Activated CD4-positive, alpha-beta T cell treated with anti-CD3 and anti-CD28 coated beads, Interleukin-10, Interleukin-2, amounts not matched to agents 100 ng/mL and 50 ng/mL, durations not matched to agents 16 hours and 8 hours (primary cell): ENCODE results near the gene TMEM131L.

ENCODE experiments used
- DNase-seq: peaks from one replicate; pipeline ENCODE4 v3.0.0-alpha.2; 2020

Gene TMEM131L

GRCh38 chr4:153669838-153670237 is 203.7 kb downstream of the TMEM131L start:
- DNase-seq = no peak

DNA sequence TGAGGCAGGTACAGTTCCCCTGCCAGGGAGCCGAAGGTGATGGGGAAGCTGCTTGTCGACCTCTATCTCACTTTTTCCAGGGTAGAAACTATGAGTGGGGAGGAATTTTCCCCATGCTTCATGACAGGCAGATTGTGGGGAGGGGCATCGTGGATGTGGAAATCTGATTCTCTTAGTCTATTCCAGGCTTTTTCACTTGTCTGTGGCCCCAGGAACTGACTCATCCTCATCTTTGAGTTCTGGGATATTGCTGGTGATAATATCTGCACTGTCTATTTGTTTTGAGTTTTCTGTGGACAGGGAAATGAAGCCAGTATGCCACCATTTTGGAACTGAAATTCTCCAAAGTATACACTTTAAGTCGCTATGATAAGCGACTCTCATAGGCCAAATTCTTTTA is 210.3 kb downstream of the TMEM131L start:
- DNase-seq = no peak

- DNase-seq = no peak
Observed at GRCh38 chr4:153676984-153677383, 210.8 kb downstream of the TMEM131L start.

DNA sequence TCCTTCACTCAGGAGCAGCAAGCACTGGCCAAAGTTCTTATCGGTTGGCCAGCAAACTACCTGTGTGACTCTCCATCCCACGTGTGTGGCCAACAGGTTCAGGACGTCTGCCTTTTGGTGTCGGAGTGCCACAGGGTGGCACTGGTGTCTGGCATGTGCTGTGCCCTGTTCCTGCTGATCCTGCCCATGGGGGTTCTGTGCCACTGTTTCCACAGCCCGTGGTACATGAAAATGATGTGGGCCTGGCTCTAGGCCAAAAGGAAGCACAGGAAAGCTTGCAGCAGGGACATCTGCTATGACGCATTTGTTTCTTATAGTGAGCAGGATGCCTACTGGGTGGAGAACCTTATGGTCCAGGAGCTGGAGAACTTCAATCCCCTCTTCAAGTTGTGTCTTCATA is 213.3 kb downstream of the TMEM131L start:
- DNase-seq = no peak

GRCh38 chr4:153683763-153684181 is 217.6 kb downstream of the TMEM131L start:
- no peak for DNase-seq

DNA sequence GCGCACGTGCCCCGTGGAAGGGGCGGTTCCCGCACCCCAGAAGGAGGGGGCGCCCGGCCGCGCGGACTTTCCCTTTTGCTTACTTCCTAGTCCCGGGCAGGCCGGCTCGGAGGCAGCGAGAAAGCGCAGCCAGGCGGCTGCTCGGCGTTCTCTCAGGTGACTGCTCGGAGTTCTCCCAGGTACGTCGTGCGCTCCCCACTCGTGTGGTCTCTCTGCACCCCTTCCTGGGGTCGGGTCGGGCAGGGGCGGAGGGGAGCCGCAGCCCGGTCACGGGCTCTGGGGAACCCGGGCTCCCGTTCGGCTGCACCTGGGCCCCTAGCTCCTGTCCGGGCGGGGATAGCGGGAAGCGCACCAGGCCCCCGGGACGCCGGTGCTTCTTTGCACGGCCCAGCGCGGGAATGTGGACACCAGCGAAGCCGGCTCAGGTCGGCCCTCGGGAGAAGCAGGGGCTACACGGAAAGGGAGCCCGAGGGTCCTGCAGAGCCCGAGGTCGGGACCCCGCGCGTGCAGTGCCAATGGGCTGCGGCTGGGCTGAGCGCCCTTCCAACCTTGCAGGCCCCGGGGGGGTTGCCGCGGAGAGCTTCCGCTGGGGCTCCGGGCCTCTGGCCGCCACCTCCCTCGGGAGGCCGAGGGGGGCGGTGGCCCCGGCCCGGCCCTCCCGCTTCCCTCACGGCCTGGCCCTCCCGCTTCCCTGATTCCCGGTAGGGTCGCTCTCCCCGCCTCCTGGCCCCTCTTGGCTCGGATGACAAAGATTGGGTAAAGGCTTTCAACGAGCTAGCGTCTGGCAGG is 218.2 kb downstream of the TMEM131L start, which contains the start of gene TLR2:
TLR2 (plus strand) TSS at position 99 of the 789 bp plus-strand sequence. CDS start 18,628 bp downstream, outside the sequence.
- DNase-seq = peak; percentile 38

DNA sequence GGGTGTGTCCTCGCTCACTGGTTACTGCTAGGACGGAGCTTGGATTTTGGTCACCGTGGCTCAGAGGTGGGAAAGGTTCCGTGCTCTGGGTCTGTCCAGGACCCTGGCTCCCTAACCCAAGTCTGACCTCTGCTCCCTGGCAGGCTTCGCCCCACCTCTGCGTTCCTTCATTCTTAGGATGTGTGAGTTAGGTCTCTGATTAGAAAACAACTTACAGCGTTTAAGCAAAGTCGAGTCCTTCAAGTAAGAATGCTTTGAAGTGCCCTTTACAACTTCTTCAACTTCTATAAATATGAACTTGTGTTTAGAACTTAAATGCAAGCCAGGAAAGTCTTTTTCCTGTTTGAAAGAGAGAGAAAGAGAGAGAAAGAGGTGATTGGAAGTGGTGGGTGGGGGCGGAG is 218.8 kb downstream of the TMEM131L start:
- DNase-seq = no peak
